ENCODE data around the gene PCDHGA4. TPM values are rescaled to one million over a fixed set of nuclear protein-coding genes. Genes with fewer than 3 reads are reported as not detected.

Gene PCDHGA4
- total and polyA plus RNA-seq, 2 of the 13 experiments (the other 11 are each of a cell fraction or from before 2014, with no cell fraction given) = 0.49 to 0.58 TPM

DNA sequence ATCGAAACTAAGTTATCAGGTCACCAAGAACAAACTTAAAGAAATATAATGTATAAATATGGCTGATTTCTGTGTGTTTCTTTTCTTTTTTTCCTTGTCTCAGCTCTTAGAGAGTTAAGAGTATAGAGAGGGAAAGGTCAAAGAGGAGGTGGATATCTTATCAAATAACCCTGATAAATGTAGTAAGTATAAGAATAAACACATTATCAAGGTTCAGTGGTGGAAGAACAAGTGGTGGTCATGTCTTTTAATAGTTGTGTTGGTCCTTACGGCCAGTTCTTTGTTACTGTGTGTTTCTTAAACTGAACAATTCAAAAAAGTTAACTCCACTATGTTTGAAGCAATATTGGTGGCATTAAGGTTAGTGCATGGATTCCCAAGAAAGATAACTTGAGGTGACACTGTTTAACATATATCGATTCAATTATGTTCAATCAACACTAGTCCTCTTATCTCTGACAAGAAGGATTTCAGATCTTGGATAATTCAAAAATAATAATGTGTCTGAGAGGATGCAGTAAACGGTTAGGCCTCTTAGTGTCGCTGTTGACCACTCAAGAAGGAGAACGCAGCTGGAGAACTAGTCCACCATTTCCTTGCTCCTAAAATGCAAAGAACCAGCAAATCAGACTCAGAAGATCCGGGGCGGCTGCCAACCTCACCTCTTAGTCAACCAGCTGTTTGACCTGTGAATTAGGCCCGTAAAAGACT, 11.4 kb upstream of the PCDHGA4 start, which contains the start of gene PCDHGA3 (continued):
- no peak for TF ChIP-seq BRCA1 (CRISPR knock-in tag; IDR thresholded peaks at IDR 0.05)
- no peak for TF ChIP-seq IKZF4 (CRISPR knock-in tag; IDR thresholded peaks at IDR 0.05; ENCODE audit: borderline replicate concordance, low read depth, not compliant biosample characterization)

DNA sequence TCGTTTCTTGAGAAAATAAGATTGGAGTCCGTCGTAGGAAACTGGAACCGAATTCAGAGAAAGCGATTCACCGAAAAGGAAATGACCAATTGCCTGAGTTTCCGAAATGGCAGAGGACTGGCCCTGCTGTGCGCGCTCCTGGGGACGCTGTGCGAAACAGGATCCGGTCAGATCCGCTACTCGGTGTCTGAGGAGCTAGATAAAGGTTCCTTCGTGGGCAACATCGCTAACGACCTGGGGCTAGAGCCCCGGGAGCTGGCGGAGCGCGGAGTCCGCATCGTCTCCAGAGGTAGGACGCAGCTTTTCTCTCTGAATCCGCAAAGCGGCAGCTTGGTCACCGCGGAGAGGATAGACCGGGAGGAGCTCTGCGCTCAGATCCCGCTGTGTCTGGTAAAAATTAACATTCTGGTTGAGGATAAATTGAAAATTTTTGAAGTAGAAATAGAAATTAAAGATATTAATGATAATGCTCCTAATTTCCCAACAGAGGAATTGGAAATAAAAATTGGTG, 10.8 kb upstream of the PCDHGA4 start:
- no peak overlapping the region for H3K4me2 ChIP-seq (ENCODE audit: low read depth, low read length)
- intact Hi-C loops (cut with micrococcal nuclease; ENCODE audit: unreplicated experiment) = no loop called here
- peaks cover 23% of the 10 kb centered on the region for H3K9me3 ChIP-seq (ENCODE audit: low read length)

More for the DNA sequence above, 10.8 kb upstream of the PCDHGA4 start:
- H3K4me3 ChIP-seq (replicated peaks in 1 of 3; ENCODE audit: insufficient read depth in 1 of 3, low read depth in 2 of 3, low read length in 3 of 3) = no peak overlapping the region
- CTCF ChIA-PET (ENCODE audit: low intra/inter-chr PET ratio, low total read pairs) = interaction anchor here (0.9 kb wide), 1 partner anchor 217 kb away, joined by 3 read pairs; no protein-coding TSS in a partner anchor
- 71% methylated on average over 31 of the region's 31 CpGs for WGBS (ENCODE audit: low lambda C conversion rate)
- FAIRE-seq (no peak), DNase-seq (ENCODE audit: low spot score) (no peak), ATAC-seq (no peak)
- H3K9ac ChIP-seq (ENCODE audit: insufficient read depth, low read depth, low read length) = no peak overlapping the region
- H3K27ac ChIP-seq (ENCODE audit: extremely low read length, insufficient read depth, low read length) = no peak overlapping the region
- no peaks in the 10 kb centered on the region for H3K36me3 ChIP-seq (replicated peaks in 1 of 2; ENCODE audit: control insufficient read depth in 1 of 2, insufficient read depth in 2 of 2, low read length in 2 of 2)
- no peak for TF ChIP-seq SALL1 (CRISPR knock-in tag; IDR thresholded peaks at IDR 0.05)
- TF ChIP-seq ZNF780A (CRISPR knock-in tag; IDR thresholded peaks at IDR 0.05) = no peak
- TF ChIP-seq, protein P1, sequence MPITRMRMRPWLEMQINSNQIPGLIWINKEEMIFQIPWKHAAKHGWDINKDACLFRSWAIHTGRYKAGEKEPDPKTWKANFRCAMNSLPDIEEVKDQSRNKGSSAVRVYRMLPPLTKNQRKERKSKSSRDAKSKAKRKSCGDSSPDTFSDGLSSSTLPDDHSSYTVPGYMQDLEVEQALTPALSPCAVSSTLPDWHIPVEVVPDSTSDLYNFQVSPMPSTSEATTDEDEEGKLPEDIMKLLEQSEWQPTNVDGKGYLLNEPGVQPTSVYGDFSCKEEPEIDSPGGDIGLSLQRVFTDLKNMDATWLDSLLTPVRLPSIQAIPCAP (CRISPR knock-in tag; IDR thresholded peaks at IDR 0.05; ENCODE audit: low read depth) = no peak
- TF ChIP-seq ZNF468 (CRISPR knock-in tag; IDR thresholded peaks at IDR 0.05) = no peak
- TF ChIP-seq ATAD3A (CRISPR knock-in tag; IDR thresholded peaks at IDR 0.05) = no peak
- TF ChIP-seq PPARG (CRISPR knock-in tag; conservative IDR thresholded peaks at IDR 0.05) = no peak
- no peak for TF ChIP-seq ZNF564 (CRISPR knock-in tag; IDR thresholded peaks at IDR 0.05)
- TF ChIP-seq, protein P2, sequence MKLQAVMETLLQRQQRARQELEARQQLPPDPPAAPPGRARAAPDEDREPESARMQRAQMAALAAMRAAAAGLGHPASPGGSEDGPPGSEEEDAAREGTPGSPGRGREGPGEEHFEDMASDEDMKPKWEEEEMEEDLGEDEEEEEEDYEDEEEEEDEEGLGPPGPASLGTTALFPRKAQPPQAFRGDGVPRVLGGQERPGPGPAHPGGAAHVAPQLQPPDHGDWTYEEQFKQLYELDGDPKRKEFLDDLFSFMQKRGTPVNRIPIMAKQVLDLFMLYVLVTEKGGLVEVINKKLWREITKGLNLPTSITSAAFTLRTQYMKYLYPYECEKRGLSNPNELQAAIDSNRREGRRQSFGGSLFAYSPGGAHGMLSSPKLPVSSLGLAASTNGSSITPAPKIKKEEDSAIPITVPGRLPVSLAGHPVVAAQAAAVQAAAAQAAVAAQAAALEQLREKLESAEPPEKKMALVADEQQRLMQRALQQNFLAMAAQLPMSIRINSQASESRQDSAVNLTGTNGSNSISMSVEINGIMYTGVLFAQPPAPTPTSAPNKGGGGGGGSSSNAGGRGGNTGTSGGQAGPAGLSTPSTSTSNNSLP (IDR thresholded peaks at IDR 0.05; ENCODE audit: low read depth, low read length) = no peak
- TF ChIP-seq NFKBIZ (CRISPR knock-in tag; IDR thresholded peaks at IDR 0.05) = no peak
- no peak for TF ChIP-seq ZNF432 (CRISPR knock-in tag; IDR thresholded peaks at IDR 0.05; ENCODE audit: borderline replicate concordance)
- TF ChIP-seq EED (CRISPR knock-in tag; IDR thresholded peaks at IDR 0.05) = no peak
- TF ChIP-seq JUNB (CRISPR knock-in tag; IDR thresholded peaks at IDR 0.05; ENCODE audit: borderline replicate concordance) = no peak
- no peak for TF ChIP-seq SP1 (IDR thresholded peaks at IDR 0.05)
- no peak for TF ChIP-seq SP1 (CRISPR knock-in tag; IDR thresholded peaks at IDR 0.05)
- TF ChIP-seq ZNF768 (CRISPR knock-in tag; IDR thresholded peaks at IDR 0.05) = no peak
- TF ChIP-seq ZNF430 (CRISPR knock-in tag; IDR thresholded peaks at IDR 0.05) = no peak
- no peak for TF ChIP-seq ZFP36L2 (CRISPR knock-in tag; IDR thresholded peaks at IDR 0.05)
- POLR2A ChIA-PET = no interaction called here
- H4K20me1 ChIP-seq (ENCODE audit: insufficient read depth, low read length) = no peaks in the 10 kb centered on the region
- H3K79me2 ChIP-seq (ENCODE audit: insufficient read depth, low read length) = no peaks in the 10 kb centered on the region
- H3K4me1 ChIP-seq (ENCODE audit: insufficient read depth, low read length) = no peaks in the 10 kb centered on the region
- H3K27me3 ChIP-seq (ENCODE audit: control insufficient read depth in 1 of 2, insufficient read depth in 2 of 2, low read length in 2 of 2) = no peaks in the 10 kb centered on the region
- BruUV-seq (replicated peaks) = no TSS peak
- H2AFZ ChIP-seq (ENCODE audit: low read length) = no peak overlapping the region
- in situ Hi-C loops (cut with HindIII; ENCODE audit: extremely low pct_ligation_motif_present, low pct_unique_long_range_greater_than_20kb) = no loop called here

Data from HepG2 (cell line).